HepG2 (cell line): ENCODE measurements around the gene CENATAC. TPM values are rescaled to one million over a fixed set of nuclear protein-coding genes. Genes with fewer than 3 reads are reported as not detected.

Experiments
- HDAC6 ChIP-seq: fragments of 200-600 bp; sonication (generic); IDR thresholded peaks from 2 replicates; pipeline ENCODE4 v1.7.0; 2017; ENCODE audit warnings: mild to moderate bottlenecking, antibody characterized with exemption, low read length, low read depth
- MYC ChIP-seq: sonication (generic); formaldehyde crosslinking; IDR thresholded peaks from 2 replicates; pipeline ENCODE4 v1.9.0; 2021; ENCODE audit warnings: missing genetic modification reagents, borderline replicate concordance
- TSC22D2 ChIP-seq: sonication (generic); formaldehyde crosslinking; IDR thresholded peaks from 2 replicates; pipeline ENCODE4 v1.5.1; 2020; ENCODE audit warnings: missing genetic modification reagents, mild to moderate bottlenecking, borderline replicate concordance
- ZEB1 ChIP-seq: IDR thresholded peaks from 2 replicates; pipeline ENCODE4 v1.6.1; 2012; ENCODE audit warnings: mild to moderate bottlenecking, low read depth, inconsistent platforms; ENCODE audit not compliant: insufficient replicate concordance
- ZNF30 ChIP-seq: sonication (generic); formaldehyde crosslinking; IDR thresholded peaks from 2 replicates; pipeline ENCODE4 v1.5.0; 2020; ENCODE audit warnings: mild to moderate bottlenecking, missing genetic modification reagents
- ZNF557 ChIP-seq: sonication (generic); formaldehyde crosslinking; IDR thresholded peaks from 2 replicates; pipeline ENCODE4 v1.4.0; 2020; ENCODE audit warnings: missing genetic modification reagents
- ZNF564 ChIP-seq: sonication (generic); formaldehyde crosslinking; IDR thresholded peaks from 2 replicates; pipeline ENCODE4 v1.8.1; 2023; ENCODE audit warnings: mild to moderate bottlenecking, missing genetic modification reagents
- ZNF773 ChIP-seq: sonication (generic); formaldehyde crosslinking; IDR thresholded peaks from 2 replicates; pipeline ENCODE4 v1.4.0; 2020; ENCODE audit warnings: missing genetic modification reagents, borderline replicate concordance
- polyA plus RNA-seq, 8 experiments: library from polyadenylated mRNA; depleted of rRNA in 3 of 8; stranded (reverse) in 7 of 8; unstranded in 1 of 8; fragments of >200 nt; fragmentation: Illumina TruSeq in 4 of 8; extraction: Trizol in 4 of 8; gene quantifications; 2 replicates each; pipeline versions ENCODE4 v1.2.1 to v1.2.3, GENCODE V29; 2011 to 2016; ENCODE audit warnings: low read depth in 4 of 8, missing spikeins in 1 of 8, mixed read lengths in 1 of 8; ENCODE audit not compliant: insufficient read depth in 1 of 8
- total RNA-seq, 5 experiments: library from RNA; depleted of rRNA; stranded (reverse); fragments of >200 nt; fragmentation: Illumina TruSeq; extraction: Trizol; gene quantifications; 2 replicates each; pipeline ENCODE4 v1.2.3, GENCODE V29; 2016; ENCODE audit warnings: low read depth in 1 of 5
- TF ChIP-seq, protein P1 (sequence below): IDR thresholded peaks from 2 replicates; pipeline ENCODE4 v1.6.1; 2016; ENCODE audit warnings: low read depth, missing genetic modification reagents, missing compliant biosample characterization

CENATAC gene
- total and polyA plus RNA-seq, 2 of the 13 experiments (the other 11 are each of a cell fraction or from before 2014, with no cell fraction given): 21.7 to 25.0 TPM

DNA sequence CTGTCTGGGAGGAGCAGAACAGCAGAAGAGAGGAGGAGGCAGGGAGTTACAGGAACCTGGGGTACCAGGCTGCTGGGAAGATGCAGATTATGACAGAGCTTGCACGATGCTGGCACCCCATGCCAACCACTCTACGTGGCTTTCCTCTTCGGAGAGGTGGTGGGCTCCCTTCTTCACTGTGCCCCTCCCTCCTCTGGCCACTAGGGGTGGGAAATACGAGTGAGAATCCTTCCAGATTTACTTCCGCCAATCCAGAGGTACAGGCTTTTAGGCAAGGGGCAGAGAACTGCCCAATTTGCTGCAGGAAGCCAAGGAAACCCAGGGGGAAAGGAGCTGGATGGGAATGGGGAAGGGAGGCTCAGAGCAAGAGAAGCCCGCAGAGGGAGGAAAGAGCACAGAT, 46.8 kb downstream of the CENATAC start (continued):
- no peak for TF ChIP-seq ZEB1
- TF ChIP-seq HDAC6: no peak
- TF ChIP-seq ZNF564 (CRISPR knock-in tag): no peak
- TF ChIP-seq ZNF773 (CRISPR knock-in tag): no peak
- no peak for TF ChIP-seq MYC (CRISPR knock-in tag)
- TF ChIP-seq ZNF557 (CRISPR knock-in tag): no peak
- TF ChIP-seq, protein P1, sequence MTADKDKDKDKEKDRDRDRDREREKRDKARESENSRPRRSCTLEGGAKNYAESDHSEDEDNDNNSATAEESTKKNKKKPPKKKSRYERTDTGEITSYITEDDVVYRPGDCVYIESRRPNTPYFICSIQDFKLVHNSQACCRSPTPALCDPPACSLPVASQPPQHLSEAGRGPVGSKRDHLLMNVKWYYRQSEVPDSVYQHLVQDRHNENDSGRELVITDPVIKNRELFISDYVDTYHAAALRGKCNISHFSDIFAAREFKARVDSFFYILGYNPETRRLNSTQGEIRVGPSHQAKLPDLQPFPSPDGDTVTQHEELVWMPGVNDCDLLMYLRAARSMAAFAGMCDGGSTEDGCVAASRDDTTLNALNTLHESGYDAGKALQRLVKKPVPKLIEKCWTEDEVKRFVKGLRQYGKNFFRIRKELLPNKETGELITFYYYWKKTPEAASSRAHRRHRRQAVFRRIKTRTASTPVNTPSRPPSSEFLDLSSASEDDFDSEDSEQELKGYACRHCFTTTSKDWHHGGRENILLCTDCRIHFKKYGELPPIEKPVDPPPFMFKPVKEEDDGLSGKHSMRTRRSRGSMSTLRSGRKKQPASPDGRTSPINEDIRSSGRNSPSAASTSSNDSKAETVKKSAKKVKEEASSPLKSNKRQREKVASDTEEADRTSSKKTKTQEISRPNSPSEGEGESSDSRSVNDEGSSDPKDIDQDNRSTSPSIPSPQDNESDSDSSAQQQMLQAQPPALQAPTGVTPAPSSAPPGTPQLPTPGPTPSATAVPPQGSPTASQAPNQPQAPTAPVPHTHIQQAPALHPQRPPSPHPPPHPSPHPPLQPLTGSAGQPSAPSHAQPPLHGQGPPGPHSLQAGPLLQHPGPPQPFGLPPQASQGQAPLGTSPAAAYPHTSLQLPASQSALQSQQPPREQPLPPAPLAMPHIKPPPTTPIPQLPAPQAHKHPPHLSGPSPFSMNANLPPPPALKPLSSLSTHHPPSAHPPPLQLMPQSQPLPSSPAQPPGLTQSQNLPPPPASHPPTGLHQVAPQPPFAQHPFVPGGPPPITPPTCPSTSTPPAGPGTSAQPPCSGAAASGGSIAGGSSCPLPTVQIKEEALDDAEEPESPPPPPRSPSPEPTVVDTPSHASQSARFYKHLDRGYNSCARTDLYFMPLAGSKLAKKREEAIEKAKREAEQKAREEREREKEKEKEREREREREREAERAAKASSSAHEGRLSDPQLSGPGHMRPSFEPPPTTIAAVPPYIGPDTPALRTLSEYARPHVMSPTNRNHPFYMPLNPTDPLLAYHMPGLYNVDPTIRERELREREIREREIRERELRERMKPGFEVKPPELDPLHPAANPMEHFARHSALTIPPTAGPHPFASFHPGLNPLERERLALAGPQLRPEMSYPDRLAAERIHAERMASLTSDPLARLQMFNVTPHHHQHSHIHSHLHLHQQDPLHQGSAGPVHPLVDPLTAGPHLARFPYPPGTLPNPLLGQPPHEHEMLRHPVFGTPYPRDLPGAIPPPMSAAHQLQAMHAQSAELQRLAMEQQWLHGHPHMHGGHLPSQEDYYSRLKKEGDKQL (CRISPR knock-in tag): no peak
- no peak for TF ChIP-seq TSC22D2 (CRISPR knock-in tag)
- no peak for TF ChIP-seq ZNF30 (CRISPR knock-in tag)
